COR-L47 (cell line): ENCODE results near the gene SF3B4.

Experiments used
- DNase-seq: peaks from one replicate; lab custom pipeline; 2025; lab: John Stamatoyannopoulos, UW

The SF3B4 gene

DNA sequence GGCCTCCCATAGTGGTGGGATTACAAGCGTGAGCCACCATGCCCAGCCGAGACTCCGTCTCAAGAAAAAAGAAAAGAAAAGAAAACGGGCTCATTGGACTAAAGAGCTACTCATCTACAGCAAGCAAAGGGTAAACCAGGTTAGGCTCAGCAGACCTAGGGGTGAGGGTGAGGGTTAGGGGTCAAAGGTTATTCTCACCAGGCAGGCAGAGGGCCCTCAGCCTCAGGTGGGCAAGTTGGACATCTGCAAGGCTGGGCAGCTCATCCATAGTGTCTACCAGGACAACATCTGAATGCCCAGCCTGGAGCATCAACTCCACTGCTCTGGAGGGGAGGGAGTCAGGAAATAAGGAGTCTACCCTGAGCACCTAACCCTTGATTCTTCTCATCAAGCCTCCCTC lies 5.6 kb upstream of the SF3B4 start:
- no peak for DNase-seq

DNA sequence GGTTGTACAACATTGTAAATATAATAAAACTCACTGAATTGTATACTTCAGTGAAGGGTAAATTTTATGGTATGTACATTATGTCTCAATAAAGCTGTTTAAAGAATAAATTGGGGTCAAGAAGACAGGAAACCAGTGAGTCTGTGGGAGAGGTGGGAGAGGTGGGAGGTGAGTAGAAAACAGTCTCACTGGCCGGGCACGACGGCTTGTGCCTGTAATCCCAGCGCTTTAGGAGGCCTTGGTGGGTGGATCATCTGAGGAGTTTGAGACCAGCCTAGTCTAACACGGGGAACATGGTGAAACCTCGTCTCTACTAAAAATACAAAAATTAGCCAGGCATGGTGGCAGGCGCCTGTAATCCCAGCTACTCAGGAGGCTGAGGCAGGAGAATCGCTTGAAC lies 4.9 kb upstream of the SF3B4 start:
- DNase-seq, result no peak

DNA sequence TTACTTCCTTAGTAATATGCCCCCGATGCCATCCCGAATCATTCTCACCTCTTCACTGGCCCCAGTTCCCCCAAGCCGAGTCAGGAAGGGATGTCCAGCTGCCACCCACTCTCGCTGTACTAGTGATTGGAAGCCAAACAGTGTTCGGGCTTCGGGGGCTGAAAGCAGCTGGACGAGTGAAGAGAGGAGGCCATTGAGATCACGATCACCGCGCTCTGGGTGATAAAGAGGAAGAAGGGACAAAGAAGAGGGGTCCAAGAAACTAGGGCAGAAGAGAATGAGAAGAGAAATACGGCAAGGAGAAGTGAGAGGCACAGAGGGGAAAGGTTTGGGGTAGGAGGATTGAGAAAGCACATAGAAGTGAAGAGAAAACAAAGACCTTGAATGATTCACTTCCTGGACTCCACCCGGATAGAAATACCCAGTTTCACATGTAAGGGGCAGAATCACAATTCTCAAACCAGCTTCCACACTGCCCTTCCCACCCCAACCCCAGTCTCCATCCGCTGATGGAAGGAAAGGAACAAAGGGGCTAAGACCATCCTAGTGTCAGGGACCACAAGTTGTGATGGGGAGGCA lies 3.7 kb upstream of the SF3B4 start:
- DNase-seq, result no peak

- DNase-seq, result no peak
Observed at GRCh38 chr1:149929856-149930255, 2.3 kb upstream of the SF3B4 start.

- DNase-seq, result no peak
Observed at GRCh38 chr1:149928401-149928724, 760 bp upstream of the SF3B4 start.

GRCh38 chr1:149927056-149927562 lies 494 bp downstream of the SF3B4 start:
- DNase-seq, result no peak

DNA sequence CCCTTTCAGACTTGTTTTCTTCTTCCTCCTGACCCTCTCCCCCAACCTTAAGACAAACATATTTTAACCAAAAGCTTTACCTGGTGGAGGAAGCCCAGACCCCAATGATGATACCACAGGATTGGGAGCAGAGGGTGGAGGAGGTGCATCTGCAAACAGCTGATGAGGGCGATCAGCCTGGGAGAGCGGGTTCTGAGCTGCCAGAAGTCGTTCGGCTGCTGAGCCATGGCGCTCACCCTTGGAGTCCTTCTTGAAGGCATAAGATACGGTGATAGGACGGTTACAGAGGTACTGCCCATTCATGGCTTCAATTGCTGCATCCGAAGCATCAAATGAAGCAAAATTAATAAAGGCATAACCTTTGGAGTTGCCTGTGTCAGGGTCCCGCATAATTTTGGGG lies 1.3 kb downstream of the SF3B4 start:
- DNase-seq, result no peak

DNA sequence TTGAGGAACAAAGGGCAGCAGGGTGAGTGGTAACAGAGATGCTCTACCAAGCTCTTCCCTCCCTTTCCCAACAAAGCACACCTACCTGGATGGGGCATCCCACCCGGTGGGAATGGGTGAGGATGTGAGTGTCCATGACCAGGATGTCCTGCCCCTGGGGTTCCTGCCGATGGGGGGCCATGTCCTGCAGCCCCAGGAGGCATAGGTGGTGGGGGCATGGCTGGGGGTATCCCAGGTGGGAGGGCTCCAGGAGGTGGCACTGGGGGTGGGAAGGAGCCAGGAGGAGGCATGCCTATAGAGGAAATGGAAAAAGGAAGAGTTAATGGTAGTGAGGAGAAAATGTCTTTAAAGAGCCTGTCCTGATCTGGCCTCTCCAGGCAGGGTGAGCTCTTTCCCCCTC lies 1.9 kb downstream of the SF3B4 start:
- no peak for DNase-seq

DNA sequence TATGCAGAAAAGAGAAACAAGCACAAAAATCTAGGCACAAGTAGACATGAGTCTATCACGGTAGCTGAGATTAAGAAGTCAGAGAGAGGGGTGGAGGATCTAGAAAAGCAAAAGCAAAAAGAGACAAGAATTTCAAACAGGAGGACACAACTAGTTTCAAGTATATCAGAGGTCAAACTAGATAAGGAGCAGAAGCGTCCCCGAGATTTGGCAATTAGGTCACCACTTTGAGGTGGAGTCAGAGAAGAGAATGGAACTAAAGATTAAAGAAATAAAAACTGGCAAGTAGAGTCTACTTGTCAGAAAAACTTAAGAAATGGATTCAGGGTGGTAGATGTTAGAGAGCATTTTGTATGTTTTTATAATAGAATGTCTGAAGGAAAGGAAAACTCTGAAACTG lies 2.3 kb downstream of the SF3B4 start:
- no peak for DNase-seq

- no peak for DNase-seq
Observed at GRCh38 chr1:149923626-149924025, 4.0 kb downstream of the SF3B4 start.

DNA sequence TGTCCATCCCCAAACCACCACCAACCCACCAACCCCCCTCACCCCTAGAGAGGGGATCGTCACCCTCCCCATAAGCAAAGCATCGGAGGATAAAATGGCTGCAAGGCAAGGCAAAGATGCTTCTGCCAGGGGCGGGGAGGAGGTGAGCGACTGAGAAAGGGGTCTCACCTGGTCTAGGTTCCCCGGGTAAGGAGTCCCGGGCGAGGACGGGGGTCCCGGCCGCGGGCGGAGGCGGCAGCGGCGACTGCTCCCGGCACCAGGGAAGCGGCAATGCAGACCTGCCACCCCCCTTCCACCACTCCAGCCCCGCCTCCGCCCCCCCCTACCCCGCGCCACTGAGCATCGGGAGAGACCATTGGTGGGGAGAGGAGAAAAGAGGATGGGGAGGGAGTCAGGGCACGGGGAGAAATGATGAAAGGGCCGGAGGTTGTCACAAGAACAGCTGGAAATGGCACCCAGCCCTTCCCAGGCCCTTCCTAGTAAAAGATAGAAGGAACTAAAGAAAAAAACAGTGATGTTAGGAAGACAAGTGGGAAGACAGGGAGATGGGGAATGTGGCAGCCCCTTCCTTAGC lies 9.9 kb downstream of the SF3B4 start, which contains the start of gene SV2A:
Gene SV2A, minus strand, starts transcription at position 274 of the 574 bp plus-strand sequence. CDS start 4,004 bp downstream, outside the sequence.
- DNase-seq, result peak; percentile 53

- no peak for DNase-seq
Observed at GRCh38 chr1:149916898-149917252, 10.7 kb downstream of the SF3B4 start.

GRCh38 chr1:149916193-149916897 lies 11.3 kb downstream of the SF3B4 start:
- DNase-seq, result no peak

DNA sequence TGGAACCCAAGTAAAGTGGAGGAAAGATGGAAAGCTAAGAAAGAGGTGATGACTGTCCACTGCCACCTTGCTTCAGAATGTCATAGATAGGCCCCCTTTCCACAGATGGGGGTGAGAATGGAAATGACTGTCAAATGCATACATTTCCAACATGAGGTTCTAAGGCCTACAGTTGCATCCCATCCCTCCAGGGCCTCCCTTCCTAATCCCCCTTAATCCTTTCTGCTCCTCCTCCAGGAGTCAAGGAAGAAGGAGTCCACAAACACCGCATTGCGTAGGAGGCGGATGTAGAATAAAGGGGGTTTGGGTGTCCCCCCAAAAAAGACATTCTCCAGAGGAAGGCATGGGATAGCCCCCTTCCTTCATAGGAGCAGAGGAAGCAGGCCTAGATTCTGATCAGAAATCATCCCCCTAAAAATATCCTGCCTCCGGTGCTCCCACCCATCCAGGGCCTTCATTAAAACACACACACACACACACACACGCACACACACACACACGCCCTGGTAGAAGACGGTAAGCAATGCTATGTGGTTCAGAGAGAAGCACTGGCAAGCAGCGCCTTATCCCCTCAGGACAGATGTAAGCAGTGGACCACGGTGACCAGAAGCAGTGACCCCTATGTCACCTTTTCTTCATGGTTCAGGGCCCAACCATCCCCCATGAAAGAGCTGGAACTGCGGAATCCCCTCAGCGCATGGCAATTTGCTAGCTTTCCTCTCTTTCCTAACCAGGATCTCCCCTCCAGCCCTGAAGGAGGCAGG lies 12.0 kb downstream of the SF3B4 start:
- no peak for DNase-seq

GRCh38 chr1:149914545-149914944 lies 13.1 kb downstream of the SF3B4 start:
- no peak for DNase-seq

DNA sequence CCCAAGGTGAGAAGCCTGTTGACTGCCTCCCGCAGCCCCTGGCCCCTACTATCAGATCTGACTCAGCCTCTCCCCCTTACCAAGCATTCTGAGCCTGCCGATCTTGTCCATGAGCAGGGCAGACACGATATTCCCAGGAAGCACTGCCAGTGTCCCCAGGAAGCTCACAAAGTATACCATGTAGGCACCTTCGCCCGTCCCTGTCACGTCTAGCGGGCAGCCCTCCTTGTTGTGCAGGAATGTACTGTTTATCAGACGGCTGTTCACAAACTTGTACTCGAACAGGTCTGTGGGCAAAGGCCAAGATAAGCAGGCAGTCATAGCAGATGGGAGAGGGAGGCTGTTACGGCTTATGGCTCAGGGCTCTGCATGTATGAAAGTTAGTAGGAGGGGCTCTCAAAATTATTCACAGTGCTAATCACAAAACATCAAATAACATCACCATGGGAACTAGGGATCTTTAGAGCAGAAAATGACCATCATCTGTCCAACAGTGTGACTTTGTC lies 21.0 kb downstream of the SF3B4 start:
- no peak for DNase-seq

DNA sequence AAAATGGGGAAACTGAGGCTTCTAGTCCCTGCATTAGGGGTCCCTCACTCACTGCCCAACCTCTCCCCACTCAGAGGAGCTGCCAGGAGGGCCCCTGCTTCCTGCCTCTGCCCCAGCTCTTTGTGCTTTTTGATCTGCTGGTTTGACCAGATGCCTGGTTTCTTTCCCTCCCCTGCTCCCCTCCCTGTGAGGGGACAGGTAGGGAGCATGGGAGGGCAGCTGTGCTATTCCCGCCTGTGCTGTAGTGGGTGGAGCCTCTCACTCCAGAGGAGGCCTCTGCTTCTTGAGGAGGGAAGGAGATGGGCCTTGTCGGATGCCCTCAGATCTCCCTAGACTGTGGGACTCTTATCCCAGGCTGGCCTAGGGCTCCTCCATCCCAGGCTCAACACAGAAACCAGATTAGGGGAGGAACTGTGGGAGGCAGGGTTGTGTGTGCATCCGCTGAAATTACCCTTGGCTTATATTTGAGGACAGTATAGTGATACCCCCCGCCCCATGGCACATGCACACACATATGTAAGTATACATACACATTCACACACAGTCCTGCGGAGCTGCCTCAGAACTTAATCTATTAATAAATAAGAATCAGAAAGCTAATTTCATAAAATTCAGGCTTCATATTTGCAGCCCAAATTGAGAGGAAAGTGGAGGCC lies 23.6 kb downstream of the SF3B4 start:
- DNase-seq, result no peak

DNA sequence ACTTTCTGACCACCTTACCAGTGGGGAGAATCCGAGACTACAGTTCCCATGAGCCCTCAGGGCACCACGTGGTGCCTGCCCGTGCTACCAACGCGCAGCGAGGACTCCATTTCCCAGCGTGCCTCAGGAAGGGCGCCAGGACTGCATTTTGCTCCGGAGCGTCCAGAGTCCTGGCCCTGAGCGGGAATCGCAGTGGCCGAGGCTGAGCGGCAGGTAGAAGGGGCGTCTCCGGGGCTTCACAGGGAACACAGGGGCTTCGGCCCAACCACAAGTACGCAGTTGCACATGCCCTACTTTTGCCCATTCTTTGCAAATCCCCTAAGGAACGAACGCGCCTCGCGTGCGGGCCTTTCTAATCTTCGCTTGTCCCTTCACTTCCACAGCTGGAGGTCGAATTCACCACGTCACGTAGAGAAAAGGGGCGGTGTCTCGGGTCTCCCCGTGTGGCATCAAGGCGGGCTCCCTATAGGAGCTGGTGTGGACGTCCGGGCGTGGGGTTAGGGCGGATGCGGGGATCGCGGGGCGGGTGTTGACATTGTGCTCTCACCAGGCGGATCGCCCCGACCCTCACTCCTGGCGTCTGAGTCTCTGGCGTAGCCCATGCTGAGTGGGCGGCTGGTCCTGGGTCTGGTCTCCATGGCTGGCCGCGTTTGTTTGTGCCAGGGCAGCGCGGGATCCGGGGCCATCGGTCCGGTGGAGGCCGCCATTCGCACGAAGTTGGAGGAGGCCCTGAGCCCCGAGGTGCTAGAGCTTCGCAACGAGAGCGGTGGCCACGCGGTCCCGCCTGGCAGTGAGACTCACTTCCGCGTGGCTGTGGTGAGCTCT lies 27.9 kb downstream of the SF3B4 start, which contains the start of gene BOLA1:
Gene BOLA1, plus strand, starts transcription at position 109 of the 825 bp plus-strand sequence. Its CDS starts 492 bp downstream, at position 601.
- DNase-seq, result peak; percentile 94

- DNase-seq, result no peak
Observed at GRCh38 chr1:149896575-149896974, 31.0 kb downstream of the SF3B4 start.

DNA sequence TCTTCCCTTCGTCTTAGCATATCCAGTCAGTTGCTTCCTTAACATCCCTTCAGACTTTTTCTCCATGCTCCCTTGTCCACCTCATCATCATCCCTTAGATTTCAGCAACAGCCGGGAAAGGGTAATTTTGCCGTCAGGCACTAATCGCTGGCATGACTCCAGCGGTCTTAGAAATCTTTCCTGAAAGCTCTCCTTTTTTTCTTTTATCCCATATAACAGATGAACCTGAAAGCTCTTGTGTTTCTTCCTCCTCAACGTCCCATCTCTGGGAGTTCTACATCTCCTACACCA lies 38.7 kb downstream of the SF3B4 start:
- no peak for DNase-seq
